EL (cell line): ENCODE results near the gene PARVB.
"Not testable (repeated sequence)": the region's sequence is repeated elsewhere in the genome, so short reads cannot be mapped to it uniquely, and the experiment has no call there.

Experiments
- DNase-seq: peaks from one replicate; pipeline ENCODE4 v3.0.0-alpha.2; 2016

The PARVB gene

GRCh38 chr22:44029069-44029468, 5.0 kb downstream of the PARVB start:
- DNase-seq = no peak

GRCh38 chr22:44030051-44030701, 6.1 kb downstream of the PARVB start:
- no peak for DNase-seq

GRCh38 chr22:44030702-44031082, 6.6 kb downstream of the PARVB start:
- DNase-seq = no peak

- DNase-seq = no peak
These were observed 7.3 kb downstream of the PARVB start for GRCh38 chr22:44031158-44031952.

- no peak for DNase-seq
These were observed 8.1 kb downstream of the PARVB start for GRCh38 chr22:44032126-44032730.

- DNase-seq = no peak
These were observed 9.2 kb downstream of the PARVB start for GRCh38 chr22:44033287-44033686.

- no peak for DNase-seq
These were observed 9.6 kb downstream of the PARVB start for GRCh38 chr22:44033694-44034093.

GRCh38 chr22:44037519-44038375, 13.6 kb downstream of the PARVB start:
- DNase-seq = peak; percentile 94

- DNase-seq = no peak
These were observed 15.6 kb downstream of the PARVB start for GRCh38 chr22:44039566-44040171.

GRCh38 chr22:44042249-44043218, 18.4 kb downstream of the PARVB start:
- no peak for DNase-seq

GRCh38 chr22:44045145-44045544, 21.0 kb downstream of the PARVB start:
- peak; percentile 47 for DNase-seq

GRCh38 chr22:44046485-44047141, 22.5 kb downstream of the PARVB start:
- no peak for DNase-seq

- no peak for DNase-seq
These were observed 23.8 kb downstream of the PARVB start for GRCh38 chr22:44047891-44048301.

- no peak for DNase-seq
These were observed 25.6 kb downstream of the PARVB start for GRCh38 chr22:44049486-44050231.

- no peak for DNase-seq
These were observed 26.8 kb downstream of the PARVB start for GRCh38 chr22:44050766-44051355.

GRCh38 chr22:44051358-44051757, 27.3 kb downstream of the PARVB start:
- DNase-seq = no peak

GRCh38 chr22:44051961-44052360, 27.9 kb downstream of the PARVB start:
- DNase-seq = no peak

GRCh38 chr22:44055805-44056204, 31.7 kb downstream of the PARVB start:
- no peak for DNase-seq

- not testable (repeated sequence) for DNase-seq
These were observed 32.5 kb downstream of the PARVB start for GRCh38 chr22:44056649-44057048.
